Measurements from ENCODE around the gene TMEM45B. TPM values are rescaled to one million over a fixed set of nuclear protein-coding genes. Genes with fewer than 3 reads are reported as not detected.
A peak's percentile ranks its signal among the peaks of the same experiment; 100 is the strongest.
"Not testable (repeated sequence)": the region's sequence is repeated elsewhere in the genome, so short reads cannot be mapped to it uniquely, and the experiment has no call there.

Gene TMEM45B
- polyA plus RNA-seq, 2 donors: 59.9 to 90.6 TPM

- WGBS, 2 donors: 94 to 95% methylated on average over 2 of the region's 2 CpGs
Observed at GRCh38 chr11:129842138-129842537, 26.5 kb downstream of the TMEM45B start.

GRCh38 chr11:129846508-129847335 lies 31.1 kb downstream of the TMEM45B start:
- H3K4me3 ChIP-seq (ENCODE audit: low read depth in 1 of 2, low read length in 2 of 2): no peak overlapping the region
- peak overlapping the region; percentile 75 to 92 for H3K27ac ChIP-seq (ENCODE audit: low read depth in 2 of 2, low read length in 1 of 2)
- no peaks in the 10 kb centered on the region for H3K36me3 ChIP-seq (ENCODE audit: control insufficient read depth in 2 of 2, insufficient read depth in 2 of 2, low read length in 1 of 2)
- H3K9me3 ChIP-seq (ENCODE audit: control insufficient read depth in 2 of 2, insufficient read depth in 1 of 2, low read depth in 1 of 2, low read length in 1 of 2): no peaks in the 10 kb centered on the region
- no peaks in the 10 kb centered on the region for H3K27me3 ChIP-seq (ENCODE audit: control insufficient read depth in 1 of 2, insufficient read depth in 2 of 2, low read length in 2 of 2)
- H3K4me1 ChIP-seq (ENCODE audit: control insufficient read depth in 2 of 2, insufficient read depth in 2 of 2, low read length in 1 of 2): no peaks in the 10 kb centered on the region
- WGBS, 2 donors: 50 to 53% methylated on average over 6 of the region's 6 CpGs

More at GRCh38 chr11:129842138-129842537, 26.5 kb downstream of the TMEM45B start:
- Histone ChIP-seq H3K27ac (ENCODE audit: low read depth in 2 of 2, low read length in 1 of 2) (no peak overlapping the region), H3K9me3 (ENCODE audit: control insufficient read depth in 2 of 2, insufficient read depth in 1 of 2, low read depth in 1 of 2, low read length in 1 of 2) (no peaks in the 10 kb centered on the region), H3K36me3 (ENCODE audit: control insufficient read depth in 2 of 2, insufficient read depth in 2 of 2, low read length in 1 of 2) (no peaks in the 10 kb centered on the region), H3K27me3 (ENCODE audit: control insufficient read depth in 1 of 2, insufficient read depth in 2 of 2, low read length in 2 of 2) (no peaks in the 10 kb centered on the region), H3K4me3 (ENCODE audit: low read depth in 1 of 2, low read length in 2 of 2) (no peak overlapping the region), H3K4me1 (ENCODE audit: control insufficient read depth in 2 of 2, insufficient read depth in 2 of 2, low read length in 1 of 2) (no peaks in the 10 kb centered on the region)

- H3K27ac ChIP-seq (ENCODE audit: low read depth in 2 of 2, low read length in 1 of 2): peak overlapping the region in 1 of 2 donors; percentile 92
- not testable (repeated sequence) for H3K9me3 ChIP-seq (ENCODE audit: control insufficient read depth in 2 of 2, insufficient read depth in 1 of 2, low read depth in 1 of 2, low read length in 1 of 2); H3K4me3 ChIP-seq (ENCODE audit: low read depth in 1 of 2, low read length in 2 of 2); H3K27me3 ChIP-seq (ENCODE audit: control insufficient read depth in 1 of 2, insufficient read depth in 2 of 2, low read length in 2 of 2); H3K36me3 ChIP-seq (ENCODE audit: control insufficient read depth in 2 of 2, insufficient read depth in 2 of 2, low read length in 1 of 2); H3K4me1 ChIP-seq (ENCODE audit: control insufficient read depth in 2 of 2, insufficient read depth in 2 of 2, low read length in 1 of 2)
- WGBS, 2 donors: 46 to 79% methylated on average over 1 of the region's 3 CpGs
Observed at GRCh38 chr11:129847361-129847760, 31.7 kb downstream of the TMEM45B start.

DNA sequence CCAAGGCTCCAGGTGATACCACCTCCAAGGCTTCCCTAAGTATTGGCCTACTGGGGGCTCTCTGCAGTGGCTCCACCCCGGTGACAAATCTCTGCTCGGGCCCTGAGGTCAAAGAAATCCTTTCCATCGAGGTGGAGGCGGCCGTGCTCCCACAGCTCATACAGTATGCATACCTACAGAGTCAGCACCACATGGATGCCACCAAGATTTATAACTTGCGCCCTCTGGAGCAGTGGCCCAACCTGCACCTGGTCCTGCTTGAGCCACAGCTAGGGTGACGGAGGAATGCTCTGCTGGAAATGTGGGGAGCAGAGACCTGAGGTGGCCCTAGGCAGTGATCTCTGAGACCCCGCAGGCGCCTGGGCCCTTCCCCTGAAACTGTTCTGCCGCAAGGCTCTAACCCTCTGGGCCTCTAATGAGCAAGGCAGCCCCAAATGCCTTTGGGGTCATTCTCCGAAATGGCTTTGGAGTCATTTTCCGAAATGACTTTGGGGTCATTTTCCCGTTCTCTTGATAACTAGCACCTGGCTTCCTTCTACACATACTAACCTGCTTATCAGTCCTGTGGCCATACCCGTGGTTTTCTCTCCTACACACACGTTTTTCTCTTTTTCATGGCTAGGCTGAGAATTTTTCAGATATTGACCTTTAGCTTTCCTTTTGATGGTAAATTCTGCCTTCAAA lies 33.9 kb downstream of the TMEM45B start:
- Histone ChIP-seq H3K9me3 (ENCODE audit: control insufficient read depth in 2 of 2, insufficient read depth in 1 of 2, low read depth in 1 of 2, low read length in 1 of 2) (no peaks in the 10 kb centered on the region), H3K4me1 (ENCODE audit: control insufficient read depth in 2 of 2, insufficient read depth in 2 of 2, low read length in 1 of 2) (peaks cover 0 to 13% of the 10 kb centered on the region in 2 donors), H3K27me3 (ENCODE audit: control insufficient read depth in 1 of 2, insufficient read depth in 2 of 2, low read length in 2 of 2) (no peaks in the 10 kb centered on the region), H3K4me3 (ENCODE audit: low read depth in 1 of 2, low read length in 2 of 2) (no peak overlapping the region), H3K36me3 (ENCODE audit: control insufficient read depth in 2 of 2, insufficient read depth in 2 of 2, low read length in 1 of 2) (no peaks in the 10 kb centered on the region), H3K27ac (ENCODE audit: low read depth in 2 of 2, low read length in 1 of 2) (no peak overlapping the region)
- 91 to 94% methylated on average over 15 of the region's 15 CpGs for WGBS, 2 donors

- peaks cover 1 to 5% of the 10 kb centered on the region in 2 donors for H3K36me3 ChIP-seq (ENCODE audit: control insufficient read depth in 2 of 2, insufficient read depth in 2 of 2, low read length in 1 of 2)
- H3K27ac ChIP-seq (ENCODE audit: low read depth in 2 of 2, low read length in 1 of 2): peak overlapping the region in 1 of 2 donors; percentile 9
- no peaks in the 10 kb centered on the region for H3K9me3 ChIP-seq (ENCODE audit: control insufficient read depth in 2 of 2, insufficient read depth in 1 of 2, low read depth in 1 of 2, low read length in 1 of 2)
- peaks cover 2 to 21% of the 10 kb centered on the region in 2 donors for H3K4me1 ChIP-seq (ENCODE audit: control insufficient read depth in 2 of 2, insufficient read depth in 2 of 2, low read length in 1 of 2)
- 80 to 84% methylated on average over 15 of the region's 15 CpGs for WGBS, 2 donors
- no peak overlapping the region for H3K4me3 ChIP-seq (ENCODE audit: low read depth in 1 of 2, low read length in 2 of 2)
- H3K27me3 ChIP-seq (ENCODE audit: control insufficient read depth in 1 of 2, insufficient read depth in 2 of 2, low read length in 2 of 2): no peaks in the 10 kb centered on the region
Observed at GRCh38 chr11:129852125-129852740, 36.6 kb downstream of the TMEM45B start.

GRCh38 chr11:129853518-129854231 lies 38.0 kb downstream of the TMEM45B start:
- peak overlapping the region; percentile 78 to 92 for H3K27ac ChIP-seq (ENCODE audit: low read depth in 2 of 2, low read length in 1 of 2)
- no peaks in the 10 kb centered on the region for H3K9me3 ChIP-seq (ENCODE audit: control insufficient read depth in 2 of 2, insufficient read depth in 1 of 2, low read depth in 1 of 2, low read length in 1 of 2)
- H3K4me3 ChIP-seq (ENCODE audit: low read depth in 1 of 2, low read length in 2 of 2): no peak overlapping the region
- no peaks in the 10 kb centered on the region for H3K27me3 ChIP-seq (ENCODE audit: control insufficient read depth in 1 of 2, insufficient read depth in 2 of 2, low read length in 2 of 2)
- 13 to 18% methylated on average over 10 of the region's 10 CpGs for WGBS, 2 donors
- H3K4me1 ChIP-seq (ENCODE audit: control insufficient read depth in 2 of 2, insufficient read depth in 2 of 2, low read length in 1 of 2): peaks cover 2 to 21% of the 10 kb centered on the region in 2 donors
- H3K36me3 ChIP-seq (ENCODE audit: control insufficient read depth in 2 of 2, insufficient read depth in 2 of 2, low read length in 1 of 2): peaks cover 5 to 6% of the 10 kb centered on the region in 2 donors

DNA sequence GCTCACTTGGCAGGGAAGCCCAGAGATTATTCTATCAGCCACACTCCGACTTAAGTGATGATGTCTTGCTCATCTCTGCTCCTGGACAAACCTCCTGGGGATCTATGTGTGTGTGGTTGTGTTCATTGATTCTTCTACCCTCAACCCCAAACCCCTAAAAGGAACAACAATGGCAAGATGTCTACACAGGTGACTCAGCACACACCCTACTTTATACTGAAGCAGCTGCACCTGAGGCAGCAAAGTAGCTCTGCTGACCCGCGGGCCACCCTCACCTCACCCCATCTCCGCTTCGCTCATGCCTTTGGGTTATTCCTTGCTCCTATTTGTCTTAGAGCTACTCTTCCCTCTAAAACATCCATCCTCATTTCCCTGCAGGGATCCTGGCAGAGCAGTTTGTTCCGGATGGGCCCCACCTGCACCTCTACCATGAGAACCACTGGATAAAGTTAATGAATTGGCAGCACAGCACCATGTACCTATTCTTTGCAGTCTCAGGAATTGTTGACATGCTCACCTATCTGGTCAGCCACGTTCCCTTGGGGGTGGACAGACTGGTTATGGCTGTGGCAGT lies 38.7 kb downstream of the TMEM45B start:
- Histone ChIP-seq H3K4me3 (ENCODE audit: low read depth in 1 of 2, low read length in 2 of 2) (no peak overlapping the region), H3K4me1 (ENCODE audit: control insufficient read depth in 2 of 2, insufficient read depth in 2 of 2, low read length in 1 of 2) (peaks cover 2 to 21% of the 10 kb centered on the region in 2 donors), H3K27ac (ENCODE audit: low read depth in 2 of 2, low read length in 1 of 2) (peak overlapping the region; percentile 76 to 92), H3K9me3 (ENCODE audit: control insufficient read depth in 2 of 2, insufficient read depth in 1 of 2, low read depth in 1 of 2, low read length in 1 of 2) (no peaks in the 10 kb centered on the region), H3K36me3 (ENCODE audit: control insufficient read depth in 2 of 2, insufficient read depth in 2 of 2, low read length in 1 of 2) (peaks cover 5 to 6% of the 10 kb centered on the region in 2 donors), H3K27me3 (ENCODE audit: control insufficient read depth in 1 of 2, insufficient read depth in 2 of 2, low read length in 2 of 2) (no peaks in the 10 kb centered on the region)
- 51 to 54% methylated on average over 7 of the region's 7 CpGs for WGBS, 2 donors

DNA sequence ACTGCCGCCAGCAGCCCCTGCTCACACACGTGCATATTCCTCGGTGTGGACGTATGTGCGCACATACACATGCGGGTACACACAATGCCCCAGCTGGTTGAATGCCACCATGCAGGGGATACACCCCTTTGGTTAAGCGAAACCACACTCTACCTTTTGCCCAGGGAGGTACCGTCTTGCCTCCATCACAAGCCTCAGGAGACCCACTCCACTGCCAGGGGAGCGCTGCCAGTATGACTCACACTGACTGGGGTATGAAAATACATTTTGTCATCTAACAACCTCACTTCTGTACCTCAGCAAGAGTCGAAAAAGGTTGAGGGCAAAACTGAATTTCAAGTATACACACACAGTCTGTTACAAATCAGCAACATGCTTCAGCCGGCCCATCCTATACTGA lies 39.4 kb downstream of the TMEM45B start:
- Histone ChIP-seq H3K27ac (ENCODE audit: low read depth in 2 of 2, low read length in 1 of 2) (peak overlapping the region; percentile 66 to 76), H3K9me3 (ENCODE audit: control insufficient read depth in 2 of 2, insufficient read depth in 1 of 2, low read depth in 1 of 2, low read length in 1 of 2) (no peaks in the 10 kb centered on the region), H3K4me3 (ENCODE audit: low read depth in 1 of 2, low read length in 2 of 2) (no peak overlapping the region), H3K27me3 (ENCODE audit: control insufficient read depth in 1 of 2, insufficient read depth in 2 of 2, low read length in 2 of 2) (no peaks in the 10 kb centered on the region), H3K36me3 (ENCODE audit: control insufficient read depth in 2 of 2, insufficient read depth in 2 of 2, low read length in 1 of 2) (peaks cover 5 to 6% of the 10 kb centered on the region in 2 donors), H3K4me1 (ENCODE audit: control insufficient read depth in 2 of 2, insufficient read depth in 2 of 2, low read length in 1 of 2) (peaks cover 2 to 21% of the 10 kb centered on the region in 2 donors)
- 61 to 79% methylated on average over 11 of the region's 11 CpGs for WGBS, 2 donors

GRCh38 chr11:129856036-129856435 lies 40.4 kb downstream of the TMEM45B start:
- peaks cover 2 to 21% of the 10 kb centered on the region in 2 donors for H3K4me1 ChIP-seq (ENCODE audit: control insufficient read depth in 2 of 2, insufficient read depth in 2 of 2, low read length in 1 of 2)
- no peak overlapping the region for H3K4me3 ChIP-seq (ENCODE audit: low read depth in 1 of 2, low read length in 2 of 2)
- no peaks in the 10 kb centered on the region for H3K9me3 ChIP-seq (ENCODE audit: control insufficient read depth in 2 of 2, insufficient read depth in 1 of 2, low read depth in 1 of 2, low read length in 1 of 2)
- no peak overlapping the region for H3K27ac ChIP-seq (ENCODE audit: low read depth in 2 of 2, low read length in 1 of 2)
- WGBS, 2 donors: 89 to 91% methylated on average over 8 of the region's 8 CpGs
- H3K36me3 ChIP-seq (ENCODE audit: control insufficient read depth in 2 of 2, insufficient read depth in 2 of 2, low read length in 1 of 2): peaks cover 6 to 7% of the 10 kb centered on the region in 2 donors
- H3K27me3 ChIP-seq (ENCODE audit: control insufficient read depth in 1 of 2, insufficient read depth in 2 of 2, low read length in 2 of 2): no peaks in the 10 kb centered on the region

All from esophagus (tissue), 2 donors.